ENCODE results near the gene HSF2BP.

DNA sequence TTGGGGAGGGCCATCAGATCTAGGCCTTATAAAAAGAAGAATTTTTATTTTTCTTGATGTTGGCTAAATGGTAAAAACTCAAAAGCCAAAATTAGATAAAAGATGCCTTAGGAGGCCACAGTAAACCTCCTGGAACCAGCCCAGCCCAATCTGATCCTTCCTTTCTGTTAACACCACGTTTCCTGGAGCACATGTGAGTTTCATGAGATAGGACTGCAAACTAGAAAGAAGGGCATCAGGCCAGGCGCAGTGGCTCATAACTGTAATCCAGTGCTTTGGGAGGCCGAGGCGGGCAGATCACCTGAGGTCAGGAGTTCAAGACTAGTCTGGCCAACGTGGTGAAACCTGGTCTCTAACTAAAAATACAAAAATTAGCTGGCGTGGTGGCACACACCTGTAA lies 6.7 kb downstream of the HSF2BP start:
- TF ChIP-seq POLR2AphosphoS5 (IDR thresholded peaks at IDR 0.05; ENCODE audit: low read depth, low read length) (no peak), JUN (IDR thresholded peaks at IDR 0.05; ENCODE audit: low read depth, low read length) (no peak), RAD21 (IDR thresholded peaks at IDR 0.05 in 1 of 2, conservative IDR thresholded peaks at IDR 0.05 in 1 of 2; ENCODE audit: low read depth in 2 of 2, low read length in 2 of 2) (no peak), POLR2A (IDR thresholded peaks at IDR 0.05; ENCODE audit: control extremely low read depth in 1 of 2, low read depth in 2 of 2, low read length in 2 of 2) (no peak), HDAC2 (IDR thresholded peaks at IDR 0.05; ENCODE audit: borderline replicate concordance in 1 of 2, low read depth in 2 of 2, low read length in 2 of 2) (no peak), TAF1 (IDR thresholded peaks at IDR 0.05; ENCODE audit: low read depth, low read length) (no peak)
- TF ChIP-seq, protein P1, sequence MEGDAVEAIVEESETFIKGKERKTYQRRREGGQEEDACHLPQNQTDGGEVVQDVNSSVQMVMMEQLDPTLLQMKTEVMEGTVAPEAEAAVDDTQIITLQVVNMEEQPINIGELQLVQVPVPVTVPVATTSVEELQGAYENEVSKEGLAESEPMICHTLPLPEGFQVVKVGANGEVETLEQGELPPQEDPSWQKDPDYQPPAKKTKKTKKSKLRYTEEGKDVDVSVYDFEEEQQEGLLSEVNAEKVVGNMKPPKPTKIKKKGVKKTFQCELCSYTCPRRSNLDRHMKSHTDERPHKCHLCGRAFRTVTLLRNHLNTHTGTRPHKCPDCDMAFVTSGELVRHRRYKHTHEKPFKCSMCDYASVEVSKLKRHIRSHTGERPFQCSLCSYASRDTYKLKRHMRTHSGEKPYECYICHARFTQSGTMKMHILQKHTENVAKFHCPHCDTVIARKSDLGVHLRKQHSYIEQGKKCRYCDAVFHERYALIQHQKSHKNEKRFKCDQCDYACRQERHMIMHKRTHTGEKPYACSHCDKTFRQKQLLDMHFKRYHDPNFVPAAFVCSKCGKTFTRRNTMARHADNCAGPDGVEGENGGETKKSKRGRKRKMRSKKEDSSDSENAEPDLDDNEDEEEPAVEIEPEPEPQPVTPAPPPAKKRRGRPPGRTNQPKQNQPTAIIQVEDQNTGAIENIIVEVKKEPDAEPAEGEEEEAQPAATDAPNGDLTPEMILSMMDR (IDR thresholded peaks at IDR 0.05; ENCODE audit: control extremely low read depth in 1 of 3, insufficient read depth in 1 of 3, low read depth in 1 of 3, low read length in 3 of 3) = no peak
- TF ChIP-seq, protein P2, sequence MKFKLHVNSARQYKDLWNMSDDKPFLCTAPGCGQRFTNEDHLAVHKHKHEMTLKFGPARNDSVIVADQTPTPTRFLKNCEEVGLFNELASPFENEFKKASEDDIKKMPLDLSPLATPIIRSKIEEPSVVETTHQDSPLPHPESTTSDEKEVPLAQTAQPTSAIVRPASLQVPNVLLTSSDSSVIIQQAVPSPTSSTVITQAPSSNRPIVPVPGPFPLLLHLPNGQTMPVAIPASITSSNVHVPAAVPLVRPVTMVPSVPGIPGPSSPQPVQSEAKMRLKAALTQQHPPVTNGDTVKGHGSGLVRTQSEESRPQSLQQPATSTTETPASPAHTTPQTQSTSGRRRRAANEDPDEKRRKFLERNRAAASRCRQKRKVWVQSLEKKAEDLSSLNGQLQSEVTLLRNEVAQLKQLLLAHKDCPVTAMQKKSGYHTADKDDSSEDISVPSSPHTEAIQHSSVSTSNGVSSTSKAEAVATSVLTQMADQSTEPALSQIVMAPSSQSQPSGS (IDR thresholded peaks at IDR 0.05; ENCODE audit: low read length) = no peak
